ENCODE data around the gene GPS1. TPM values are rescaled to one million over a fixed set of nuclear protein-coding genes. Genes with fewer than 3 reads are reported as not detected.

The GPS1 gene
- total RNA-seq, 1 donor from 2014 or later: 150 TPM

- TF ChIP-seq CTCF (IDR thresholded peaks at IDR 0.05; ENCODE audit: insufficient read depth, low read length, poor library complexity, severe bottlenecking): no peak
- DNase-seq (ENCODE audit: low read depth): no peak
- H3K4me3 ChIP-seq (ENCODE audit: low read depth, low read length): no peak overlapping the region
Measured at GRCh38 chr17:82016061-82016874, 35.4 kb upstream of the GPS1 start.

GRCh38 chr17:82016875-82017459 is 34.7 kb upstream of the GPS1 start:
- DNase-seq (ENCODE audit: low read depth): no peak
- no peak overlapping the region for H3K4me3 ChIP-seq (ENCODE audit: low read depth, low read length)
- no peak for TF ChIP-seq CTCF (IDR thresholded peaks at IDR 0.05; ENCODE audit: insufficient read depth, low read length, poor library complexity, severe bottlenecking)
- H3K36me3 ChIP-seq (ENCODE audit: control insufficient read depth, insufficient read depth, low read length): peaks cover 4% of the 10 kb centered on the region
- H3K27me3 ChIP-seq (ENCODE audit: control insufficient read depth, insufficient read depth, low read length): no peaks in the 10 kb centered on the region

More at GRCh38 chr17:82016061-82016874, 35.4 kb upstream of the GPS1 start:
- H3K27me3 ChIP-seq (ENCODE audit: control insufficient read depth, insufficient read depth, low read length): no peaks in the 10 kb centered on the region
- H3K36me3 ChIP-seq (ENCODE audit: control insufficient read depth, insufficient read depth, low read length): peaks cover 4% of the 10 kb centered on the region

- H3K36me3 ChIP-seq (ENCODE audit: control insufficient read depth, insufficient read depth, low read length): peaks cover 4% of the 10 kb centered on the region
- DNase-seq (ENCODE audit: low read depth): no peak
- no peak for TF ChIP-seq CTCF (IDR thresholded peaks at IDR 0.05; ENCODE audit: insufficient read depth, low read length, poor library complexity, severe bottlenecking)
- H3K27me3 ChIP-seq (ENCODE audit: control insufficient read depth, insufficient read depth, low read length): no peaks in the 10 kb centered on the region
- H3K4me3 ChIP-seq (ENCODE audit: low read depth, low read length): no peak overlapping the region
Measured at GRCh38 chr17:82017612-82018151, 34.0 kb upstream of the GPS1 start.

GRCh38 chr17:82018152-82018988 is 33.3 kb upstream of the GPS1 start:
- no peak for DNase-seq (ENCODE audit: low read depth)
- peaks cover 4% of the 10 kb centered on the region for H3K36me3 ChIP-seq (ENCODE audit: control insufficient read depth, insufficient read depth, low read length)
- H3K27me3 ChIP-seq (ENCODE audit: control insufficient read depth, insufficient read depth, low read length): no peaks in the 10 kb centered on the region
- no peak for TF ChIP-seq CTCF (IDR thresholded peaks at IDR 0.05; ENCODE audit: insufficient read depth, low read length, poor library complexity, severe bottlenecking)
- no peak overlapping the region for H3K4me3 ChIP-seq (ENCODE audit: low read depth, low read length)

GRCh38 chr17:82018989-82019689 is 32.6 kb upstream of the GPS1 start:
- Histone ChIP-seq H3K4me3 (ENCODE audit: low read depth, low read length) (no peak overlapping the region), H3K36me3 (ENCODE audit: control insufficient read depth, insufficient read depth, low read length) (peaks cover 4% of the 10 kb centered on the region), H3K27me3 (ENCODE audit: control insufficient read depth, insufficient read depth, low read length) (no peaks in the 10 kb centered on the region)
- TF ChIP-seq CTCF (IDR thresholded peaks at IDR 0.05; ENCODE audit: insufficient read depth, low read length, poor library complexity, severe bottlenecking): no peak
- DNase-seq (ENCODE audit: low read depth): no peak
